Measurements from ENCODE around the gene WDPCP. TPM values are rescaled to one million over a fixed set of nuclear protein-coding genes. Genes with fewer than 3 reads are reported as not detected.
"Not testable (repeated sequence)": the region's sequence is repeated elsewhere in the genome, so short reads cannot be mapped to it uniquely, and the experiment has no call there.

WDPCP gene
- total and polyA plus RNA-seq, 5 donors, result 3.8 to 17.3 (median 14.0) TPM

DNA sequence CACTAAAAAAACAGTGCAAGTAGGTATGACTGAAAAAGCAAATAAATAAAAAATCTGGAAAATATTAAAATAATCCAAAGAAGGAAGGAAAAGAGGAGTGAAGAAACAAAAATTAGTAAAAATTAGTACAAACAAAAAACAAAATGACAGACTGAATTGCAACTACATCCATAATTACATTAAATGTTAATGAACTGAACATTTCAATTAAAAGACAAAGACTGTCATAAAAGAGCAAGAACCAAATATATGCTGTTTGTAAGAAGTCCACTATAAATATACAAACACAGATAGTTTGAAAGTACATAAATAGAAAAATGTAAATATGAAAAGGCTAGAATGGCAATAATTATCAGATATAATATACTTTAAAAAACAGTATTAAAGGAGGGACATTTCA lies 267.6 kb downstream of the WDPCP start:
- Histone ChIP-seq H3K27me3 (ENCODE audit: control insufficient read depth, insufficient read depth) (no peaks in the 10 kb centered on the region), H3K4me1 (ENCODE audit: control insufficient read depth, insufficient read depth, low read length) (no peaks in the 10 kb centered on the region), H3K9me3 (ENCODE audit: control insufficient read depth, low read length) (no peaks in the 10 kb centered on the region), H3K27ac (ENCODE audit: low read length) (no peak overlapping the region), H3K4me3 (ENCODE audit: low read length) (no peak overlapping the region)
- DNase-seq (no peak), ATAC-seq (no peak)
- intact Hi-C loops (cut with DNase I), result no loop called here

GRCh38 chr2:63310614-63311013 lies 277.7 kb downstream of the WDPCP start:
- ATAC-seq (no peak), DNase-seq (no peak)
- Histone ChIP-seq H3K27me3 (ENCODE audit: control insufficient read depth, insufficient read depth) (no peaks in the 10 kb centered on the region), H3K27ac (ENCODE audit: low read length) (no peak overlapping the region), H3K4me1 (ENCODE audit: control insufficient read depth, insufficient read depth, low read length) (no peaks in the 10 kb centered on the region), H3K4me3 (ENCODE audit: low read length) (no peak overlapping the region), H3K9me3 (ENCODE audit: control insufficient read depth, low read length) (no peaks in the 10 kb centered on the region)
- intact Hi-C loops (cut with DNase I), result no loop called here
- 89% methylated on average over 1 of the region's 1 CpG for WGBS

DNA sequence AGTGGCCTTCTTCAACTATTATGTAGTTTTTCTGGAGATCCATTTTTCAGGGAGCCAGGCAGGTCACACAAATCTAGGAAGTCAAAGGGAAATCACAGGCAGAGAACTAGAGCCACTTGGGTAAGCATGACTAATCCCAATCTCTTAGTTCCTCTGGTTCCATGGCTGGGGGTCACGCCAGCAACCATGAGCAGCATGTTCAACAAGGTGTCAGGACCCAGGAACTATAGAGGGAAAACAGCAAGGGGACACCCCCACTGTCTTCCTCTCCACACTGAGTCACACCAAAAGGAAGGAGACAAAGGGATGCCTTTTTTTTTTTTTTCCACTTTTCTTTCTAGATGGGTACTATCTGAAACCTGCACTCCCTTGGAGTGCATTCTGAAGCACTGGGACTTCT lies 286.8 kb downstream of the WDPCP start:
- 95% methylated on average over 1 of the region's 1 CpG for WGBS
- H3K4me3 ChIP-seq (ENCODE audit: low read length), result no peak overlapping the region
- no peaks in the 10 kb centered on the region for H3K27me3 ChIP-seq (ENCODE audit: control insufficient read depth, insufficient read depth)
- H3K27ac ChIP-seq (ENCODE audit: low read length), result no peak overlapping the region
- peaks cover 5% of the 10 kb centered on the region for H3K9me3 ChIP-seq (ENCODE audit: control insufficient read depth, low read length)
- H3K4me1 ChIP-seq (ENCODE audit: control insufficient read depth, insufficient read depth, low read length), result no peaks in the 10 kb centered on the region
- ATAC-seq (no peak), DNase-seq (no peak)
- intact Hi-C loops (cut with DNase I), result no loop called here

DNA sequence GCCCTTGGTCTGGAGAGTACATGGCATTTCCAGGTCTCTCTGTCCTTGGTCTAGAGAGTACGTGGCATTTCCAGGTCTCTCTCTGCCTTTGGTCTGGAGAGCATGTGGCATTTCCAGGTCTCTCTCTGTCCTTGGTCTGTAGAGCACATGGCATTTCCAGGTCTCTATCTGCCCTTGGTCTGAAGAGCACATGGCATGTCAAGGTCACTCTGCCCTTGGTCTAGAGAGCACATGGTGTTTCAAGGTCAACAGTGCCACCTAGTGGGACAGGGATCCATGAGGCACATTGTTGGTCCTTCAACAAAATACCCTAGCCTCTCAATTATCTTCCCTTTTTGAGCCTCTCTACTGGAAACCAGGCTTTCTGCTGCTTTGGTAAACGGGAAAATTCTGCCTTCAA lies 287.4 kb downstream of the WDPCP start:
- no peaks in the 10 kb centered on the region for H3K4me1 ChIP-seq (ENCODE audit: control insufficient read depth, insufficient read depth, low read length)
- peaks cover 5% of the 10 kb centered on the region for H3K9me3 ChIP-seq (ENCODE audit: control insufficient read depth, low read length)
- H3K27ac ChIP-seq (ENCODE audit: low read length), result no peak overlapping the region
- DNase-seq (no peak), ATAC-seq (no peak)
- 96% methylated on average over 2 of the region's 2 CpGs for WGBS
- intact Hi-C loops (cut with DNase I), result no loop called here
- no peak overlapping the region for H3K4me3 ChIP-seq (ENCODE audit: low read length)
- H3K27me3 ChIP-seq (ENCODE audit: control insufficient read depth, insufficient read depth), result no peaks in the 10 kb centered on the region

DNA sequence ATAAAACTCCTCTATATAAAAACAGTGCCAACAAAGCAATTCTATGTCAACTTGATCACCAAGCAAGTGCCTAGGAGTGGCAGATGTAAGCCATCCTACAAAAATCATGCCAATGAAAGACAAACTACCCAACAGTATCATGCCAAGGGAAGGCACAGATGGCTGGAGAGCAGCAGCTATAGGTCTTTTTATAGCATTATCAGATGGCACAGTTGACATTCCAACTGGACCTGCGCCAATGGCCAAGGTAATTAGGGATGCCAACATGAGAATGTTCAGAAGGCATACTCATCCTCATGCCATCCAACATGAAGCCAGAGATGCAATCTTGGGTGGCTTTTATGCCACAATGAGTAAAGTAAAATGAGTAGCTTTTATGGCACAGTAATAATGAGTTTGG lies 300.3 kb downstream of the WDPCP start:
- DNase-seq (no peak), ATAC-seq (no peak)
- no peak overlapping the region for H3K4me3 ChIP-seq (ENCODE audit: low read length)
- no peaks in the 10 kb centered on the region for H3K4me1 ChIP-seq (ENCODE audit: control insufficient read depth, insufficient read depth, low read length)
- H3K27me3 ChIP-seq (ENCODE audit: control insufficient read depth, insufficient read depth), result no peaks in the 10 kb centered on the region
- intact Hi-C loops (cut with DNase I), result no loop called here
- peaks cover 2% of the 10 kb centered on the region for H3K9me3 ChIP-seq (ENCODE audit: control insufficient read depth, low read length)
- 97% methylated on average over 1 of the region's 1 CpG for WGBS
- H3K27ac ChIP-seq (ENCODE audit: low read length), result no peak overlapping the region

DNA sequence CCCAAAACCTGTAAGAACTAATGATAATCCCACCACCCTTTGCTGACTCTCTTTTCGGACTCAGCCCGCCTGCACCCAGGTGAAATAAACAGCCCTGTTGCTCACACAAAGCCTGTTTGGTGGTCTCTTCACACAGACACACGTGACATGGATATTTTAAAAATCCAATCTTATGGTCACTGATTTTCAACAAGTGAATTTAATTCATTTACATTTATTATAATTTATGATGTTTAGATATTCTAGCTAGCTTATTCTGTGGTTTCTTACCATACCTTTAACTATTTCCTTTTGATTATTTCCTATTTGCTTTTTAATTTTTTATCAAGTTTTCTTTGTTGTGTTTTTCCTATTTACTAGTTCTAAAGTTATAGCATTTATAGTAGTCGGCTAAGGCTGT lies 301.8 kb downstream of the WDPCP start:
- ATAC-seq; DNase-seq; H3K4me1 ChIP-seq (ENCODE audit: control insufficient read depth, insufficient read depth, low read length); H3K27ac ChIP-seq (ENCODE audit: low read length); intact Hi-C loops (cut with DNase I); H3K27me3 ChIP-seq (ENCODE audit: control insufficient read depth, insufficient read depth); H3K9me3 ChIP-seq (ENCODE audit: control insufficient read depth, low read length); H3K4me3 ChIP-seq (ENCODE audit: low read length): not testable (repeated sequence)
- WGBS, result 97% methylated on average over 4 of the region's 4 CpGs

DNA sequence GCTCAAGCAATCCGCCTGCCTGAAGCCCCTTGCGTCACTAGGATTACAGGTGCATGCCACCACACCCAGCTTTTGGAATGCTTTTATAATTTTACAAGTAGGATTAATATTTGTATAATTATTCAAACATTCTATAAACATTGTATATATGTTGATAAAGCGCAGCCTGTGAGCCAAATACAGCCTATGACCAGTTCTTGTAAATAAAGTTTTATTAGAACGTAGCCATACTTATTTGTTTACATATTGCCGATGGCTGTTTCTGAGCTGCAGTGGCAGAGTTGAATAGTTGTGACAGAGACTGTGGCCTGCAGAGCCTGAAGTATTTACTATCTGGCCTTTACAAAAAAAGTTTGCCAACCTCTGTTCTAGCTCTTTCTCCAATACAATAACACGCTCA lies 305.0 kb downstream of the WDPCP start:
- ATAC-seq (no peak), DNase-seq (no peak)
- WGBS, result 97% methylated on average over 6 of the region's 6 CpGs
- intact Hi-C loops (cut with DNase I), result no loop called here
- H3K4me1 ChIP-seq (ENCODE audit: control insufficient read depth, insufficient read depth, low read length), result no peaks in the 10 kb centered on the region
- H3K27me3 ChIP-seq (ENCODE audit: control insufficient read depth, insufficient read depth), result no peaks in the 10 kb centered on the region
- no peak overlapping the region for H3K4me3 ChIP-seq (ENCODE audit: low read length)
- peaks cover 2% of the 10 kb centered on the region for H3K9me3 ChIP-seq (ENCODE audit: control insufficient read depth, low read length)
- no peak overlapping the region for H3K27ac ChIP-seq (ENCODE audit: low read length)

GRCh38 chr2:63272560-63272959 lies 315.7 kb downstream of the WDPCP start:
- WGBS, result 93% methylated on average over 4 of the region's 4 CpGs
- Histone ChIP-seq H3K27me3 (ENCODE audit: control insufficient read depth, insufficient read depth) (no peaks in the 10 kb centered on the region), H3K4me3 (ENCODE audit: low read length) (no peak overlapping the region), H3K27ac (ENCODE audit: low read length) (no peak overlapping the region), H3K4me1 (ENCODE audit: control insufficient read depth, insufficient read depth, low read length) (no peaks in the 10 kb centered on the region), H3K9me3 (ENCODE audit: control insufficient read depth, low read length) (no peaks in the 10 kb centered on the region)
- no peak for ATAC-seq
- DNase-seq, result no peak
- intact Hi-C loops (cut with DNase I), result no loop called here

GRCh38 chr2:63270717-63271116 lies 317.6 kb downstream of the WDPCP start:
- Histone ChIP-seq H3K27ac (ENCODE audit: low read length) (no peak overlapping the region), H3K9me3 (ENCODE audit: control insufficient read depth, low read length) (no peaks in the 10 kb centered on the region), H3K27me3 (ENCODE audit: control insufficient read depth, insufficient read depth) (no peaks in the 10 kb centered on the region), H3K4me3 (ENCODE audit: low read length) (no peak overlapping the region), H3K4me1 (ENCODE audit: control insufficient read depth, insufficient read depth, low read length) (no peaks in the 10 kb centered on the region)
- intact Hi-C loops (cut with DNase I), result no loop called here
- ATAC-seq, result no peak
- WGBS, result 93% methylated on average over 3 of the region's 3 CpGs
- DNase-seq, result no peak

- H3K9me3 ChIP-seq (ENCODE audit: control insufficient read depth, low read length), result no peaks in the 10 kb centered on the region
- ATAC-seq (no peak), DNase-seq (no peak)
These were observed 319.3 kb downstream of the WDPCP start for GRCh38 chr2:63268946-63269345.

GRCh38 chr2:63261137-63261621 lies 327.1 kb downstream of the WDPCP start:
- Histone ChIP-seq H3K27me3 (ENCODE audit: control insufficient read depth, insufficient read depth) (no peaks in the 10 kb centered on the region), H3K9me3 (ENCODE audit: control insufficient read depth, low read length) (no peaks in the 10 kb centered on the region), H3K4me1 (ENCODE audit: control insufficient read depth, insufficient read depth, low read length) (no peaks in the 10 kb centered on the region), H3K4me3 (ENCODE audit: low read length) (no peak overlapping the region), H3K27ac (ENCODE audit: low read length) (no peak overlapping the region)
- DNase-seq, result no peak
- intact Hi-C loops (cut with DNase I), result no loop called here
- WGBS, result 80% methylated on average over 2 of the region's 2 CpGs
- ATAC-seq, result no peak

More at GRCh38 chr2:63268946-63269345, 319.3 kb downstream of the WDPCP start:
- no peak overlapping the region for H3K27ac ChIP-seq (ENCODE audit: low read length)
- no peak overlapping the region for H3K4me3 ChIP-seq (ENCODE audit: low read length)
- no peaks in the 10 kb centered on the region for H3K27me3 ChIP-seq (ENCODE audit: control insufficient read depth, insufficient read depth)
- intact Hi-C loops (cut with DNase I), result no loop called here
- H3K4me1 ChIP-seq (ENCODE audit: control insufficient read depth, insufficient read depth, low read length), result no peaks in the 10 kb centered on the region

- Histone ChIP-seq H3K27me3 (ENCODE audit: control insufficient read depth, insufficient read depth) (no peaks in the 10 kb centered on the region), H3K9me3 (ENCODE audit: control insufficient read depth, low read length) (no peaks in the 10 kb centered on the region), H3K4me3 (ENCODE audit: low read length) (no peak overlapping the region), H3K27ac (ENCODE audit: low read length) (no peak overlapping the region), H3K4me1 (ENCODE audit: control insufficient read depth, insufficient read depth, low read length) (no peaks in the 10 kb centered on the region)
- peak in 1 of 2 donors; percentile 42 for ATAC-seq
- 71% methylated on average over 2 of the region's 2 CpGs for WGBS
- intact Hi-C loops (cut with DNase I), result no loop called here
- DNase-seq, result no peak
These were observed 330.8 kb downstream of the WDPCP start for GRCh38 chr2:63257473-63257872.
